IPS-11a (cell line): ENCODE data around the gene YTHDF2.
A peak's percentile ranks its signal among the peaks of the same experiment; 100 is the strongest.

ENCODE experiments used
- H3K4me3 ChIP-seq: one replicate; pipeline ENCODE4 v1.5.1; 2013; ENCODE audit warnings: low read depth, low read length, control low read depth

The YTHDF2 gene

DNA sequence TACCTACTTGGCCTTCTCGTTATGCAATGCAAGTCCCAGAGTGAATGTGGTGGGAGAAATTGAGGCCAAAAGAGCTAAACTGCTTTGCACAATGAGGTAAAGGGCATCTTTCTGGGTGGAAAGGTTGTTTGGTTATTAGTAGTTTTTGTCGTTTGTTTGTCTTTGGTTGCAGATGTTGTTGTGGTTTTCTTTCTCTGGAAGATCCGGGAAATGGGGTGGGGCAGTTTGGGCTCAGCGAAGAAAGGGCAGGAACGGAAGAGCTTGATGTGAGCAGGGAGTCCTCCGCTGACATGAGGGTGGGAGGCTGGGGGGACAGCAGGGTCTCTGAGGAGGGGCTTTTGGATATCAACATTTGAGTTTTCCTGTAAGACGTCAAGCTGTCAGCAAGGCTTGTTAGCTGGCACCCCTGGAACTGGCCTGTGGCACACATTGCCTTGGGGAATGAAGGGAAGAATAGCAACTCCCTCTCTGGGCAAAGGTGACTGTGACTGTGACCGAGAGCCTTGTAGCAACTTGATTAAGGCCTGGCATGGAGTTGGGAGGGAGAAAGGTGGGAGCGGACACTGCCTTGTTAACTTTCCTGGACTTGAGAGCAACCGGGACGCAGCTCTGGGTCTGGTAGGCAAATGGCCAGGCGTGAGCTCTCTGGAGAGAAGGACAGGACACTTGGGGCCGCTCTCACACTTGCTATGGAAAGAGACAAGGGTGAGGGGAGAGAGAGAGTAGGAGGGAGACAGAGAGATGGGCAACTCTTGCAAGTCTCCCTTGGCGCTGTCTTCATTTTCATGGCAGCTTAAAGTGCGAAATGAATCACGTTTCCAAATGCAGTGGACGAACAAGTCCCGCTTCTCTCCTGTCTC lies 59.8 kb downstream of the YTHDF2 start:
- H3K4me3 ChIP-seq, result no peak overlapping the region

DNA sequence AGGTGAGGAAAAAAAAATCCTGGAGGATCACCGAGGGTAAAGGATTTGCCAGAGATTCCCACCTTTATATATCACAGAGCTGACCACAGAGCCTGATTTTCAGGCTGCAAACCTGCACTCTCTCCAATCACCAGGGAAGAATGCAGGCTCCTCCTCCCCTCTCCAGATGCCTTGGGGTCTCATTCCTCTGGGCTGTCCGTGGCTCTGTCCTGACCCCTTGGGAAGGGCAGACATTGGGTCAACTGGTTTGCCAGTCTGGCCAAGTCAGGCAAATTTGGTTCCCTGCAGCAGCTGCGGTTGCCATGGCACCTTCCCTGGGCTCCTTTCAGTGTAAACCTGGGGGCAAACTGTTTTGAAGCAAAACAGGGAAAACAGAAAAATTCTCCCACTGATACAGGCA lies 63.6 kb downstream of the YTHDF2 start:
- H3K4me3 ChIP-seq, result no peak overlapping the region

DNA sequence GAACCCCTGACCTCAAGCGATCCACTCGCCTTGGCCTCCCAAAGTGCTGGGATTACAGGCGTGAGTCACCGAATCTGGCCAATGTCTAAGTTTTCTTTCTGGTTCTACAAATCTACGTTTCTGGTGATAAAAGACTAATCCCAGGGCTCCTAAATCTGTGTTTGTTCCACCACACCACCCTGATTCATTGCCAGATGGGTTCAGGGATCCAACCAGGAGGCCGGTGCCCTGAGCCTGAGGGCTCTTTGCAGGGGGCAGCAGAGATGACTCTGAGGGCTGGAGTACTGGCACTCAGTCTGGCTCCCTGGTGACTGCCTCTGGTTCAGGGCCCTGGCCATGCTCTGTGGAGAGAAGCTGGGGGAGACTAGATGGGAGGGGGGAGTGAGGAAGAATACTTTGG lies 64.7 kb downstream of the YTHDF2 start:
- no peak overlapping the region for H3K4me3 ChIP-seq

DNA sequence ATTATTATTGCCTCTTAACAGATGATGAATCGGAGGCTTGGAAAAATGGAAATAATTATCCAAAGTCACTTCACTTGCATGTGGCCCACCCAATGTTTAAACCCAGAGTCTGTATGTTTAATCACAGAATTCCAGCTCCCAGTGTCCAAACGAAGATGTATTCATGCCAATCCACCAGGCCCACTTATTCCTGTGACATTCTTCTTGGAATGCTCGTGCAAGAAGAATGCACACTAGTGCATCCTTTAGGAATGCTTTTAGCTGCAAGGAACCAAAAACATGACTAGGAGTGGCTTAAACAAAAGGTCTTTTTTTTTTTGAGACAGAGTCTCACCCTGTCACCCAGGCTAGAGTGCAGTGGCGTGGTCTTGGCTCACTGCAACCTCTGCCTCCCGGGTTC lies 66.3 kb downstream of the YTHDF2 start:
- H3K4me3 ChIP-seq, result no peak overlapping the region

DNA sequence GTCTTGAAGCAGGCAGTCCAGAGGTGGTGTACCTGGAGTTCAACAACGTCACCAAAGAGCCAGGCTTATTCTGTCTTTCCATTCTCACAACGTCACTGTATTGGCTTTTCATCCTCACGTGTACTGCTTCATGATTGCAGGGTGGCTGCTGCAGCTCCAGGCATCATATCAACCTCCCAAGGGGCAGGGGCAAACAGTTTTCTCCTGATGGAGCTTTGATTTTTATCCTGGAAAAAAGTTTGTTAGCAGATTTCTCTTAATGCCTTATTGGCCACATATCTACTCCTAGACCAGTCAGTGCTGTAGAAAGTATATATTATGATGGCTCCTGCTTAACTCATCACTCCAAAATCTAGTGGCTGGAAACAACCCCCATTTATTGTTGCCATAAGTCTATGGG lies 66.9 kb downstream of the YTHDF2 start:
- no peak overlapping the region for H3K4me3 ChIP-seq

DNA sequence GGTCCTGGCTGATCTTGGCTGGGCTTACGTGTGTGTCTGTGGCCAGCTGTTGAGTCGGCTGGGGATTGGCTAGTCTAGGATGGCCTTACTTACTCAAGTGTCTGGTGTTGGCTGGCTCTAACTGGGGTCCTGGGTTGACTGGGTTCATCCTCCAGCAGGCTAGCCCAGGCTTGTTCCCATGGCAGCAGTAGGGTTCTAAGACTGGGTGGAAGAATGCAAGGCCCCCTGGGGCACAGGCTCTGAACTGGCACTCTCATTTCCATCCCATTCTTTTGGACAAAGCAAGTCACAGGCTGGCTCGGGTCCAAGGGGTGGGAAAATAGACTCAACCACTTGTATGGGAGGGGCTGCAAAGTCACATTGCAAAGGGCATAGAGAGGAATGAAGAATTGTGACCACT lies 67.3 kb downstream of the YTHDF2 start:
- no peak overlapping the region for H3K4me3 ChIP-seq

DNA sequence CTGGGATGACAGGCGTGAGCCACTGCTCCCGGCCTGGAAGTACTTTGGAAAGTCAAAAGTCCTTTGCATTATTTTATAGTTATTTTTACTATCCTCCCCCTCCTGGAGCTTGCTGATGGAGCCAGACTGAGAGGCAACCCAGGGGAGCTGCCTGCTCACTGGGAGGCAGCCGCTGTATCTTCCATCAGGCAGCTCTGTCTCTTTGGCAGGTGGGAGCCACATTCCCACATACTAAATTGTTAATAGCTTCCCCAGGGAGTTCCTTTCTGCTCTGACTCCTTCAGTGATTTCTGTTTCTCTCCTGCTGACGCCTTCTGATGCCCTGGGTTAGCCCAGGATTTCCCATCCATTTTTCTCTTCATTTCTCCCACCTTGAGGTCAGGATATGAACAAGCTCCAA lies 70.3 kb downstream of the YTHDF2 start:
- no peak overlapping the region for H3K4me3 ChIP-seq

DNA sequence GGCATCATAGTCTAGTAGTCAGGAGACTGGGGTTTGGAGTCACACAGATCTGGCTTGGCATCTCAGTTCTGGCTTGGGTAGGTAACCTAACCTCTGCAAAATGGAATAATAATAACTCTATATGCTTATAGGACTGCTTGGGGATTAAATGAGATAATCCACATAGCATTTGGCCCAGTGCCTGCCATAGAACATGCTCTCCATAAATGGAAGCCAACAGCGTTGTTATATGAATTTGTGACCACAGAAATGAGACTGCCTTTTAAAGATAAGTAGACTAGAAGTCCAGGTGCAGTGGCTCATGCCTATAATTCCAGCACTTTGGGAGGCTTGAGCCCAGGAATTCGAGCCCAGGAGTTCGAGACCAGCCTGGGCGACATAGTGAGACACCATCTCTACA lies 71.2 kb downstream of the YTHDF2 start:
- H3K4me3 ChIP-seq, result no peak overlapping the region

DNA sequence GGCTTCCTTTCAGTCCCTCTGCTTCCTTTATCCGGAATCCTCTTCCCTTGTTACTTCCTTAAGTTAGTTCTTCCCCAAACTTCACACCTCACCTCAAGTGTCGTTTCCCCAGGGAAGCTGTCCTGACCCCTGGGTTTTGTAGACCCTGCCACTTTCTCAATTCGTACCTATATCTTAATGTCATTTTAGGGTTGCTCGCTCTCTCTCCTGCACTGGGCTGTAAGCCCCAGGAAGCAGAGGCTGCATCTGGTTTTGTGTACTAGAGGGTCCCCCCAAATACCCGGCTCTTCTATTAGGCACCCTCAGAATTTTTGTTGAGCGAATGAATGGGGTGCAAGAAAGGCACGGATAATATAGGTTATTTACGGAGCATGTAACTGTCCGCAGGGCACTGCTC lies 74.6 kb downstream of the YTHDF2 start:
- H3K4me3 ChIP-seq, result no peak overlapping the region

DNA sequence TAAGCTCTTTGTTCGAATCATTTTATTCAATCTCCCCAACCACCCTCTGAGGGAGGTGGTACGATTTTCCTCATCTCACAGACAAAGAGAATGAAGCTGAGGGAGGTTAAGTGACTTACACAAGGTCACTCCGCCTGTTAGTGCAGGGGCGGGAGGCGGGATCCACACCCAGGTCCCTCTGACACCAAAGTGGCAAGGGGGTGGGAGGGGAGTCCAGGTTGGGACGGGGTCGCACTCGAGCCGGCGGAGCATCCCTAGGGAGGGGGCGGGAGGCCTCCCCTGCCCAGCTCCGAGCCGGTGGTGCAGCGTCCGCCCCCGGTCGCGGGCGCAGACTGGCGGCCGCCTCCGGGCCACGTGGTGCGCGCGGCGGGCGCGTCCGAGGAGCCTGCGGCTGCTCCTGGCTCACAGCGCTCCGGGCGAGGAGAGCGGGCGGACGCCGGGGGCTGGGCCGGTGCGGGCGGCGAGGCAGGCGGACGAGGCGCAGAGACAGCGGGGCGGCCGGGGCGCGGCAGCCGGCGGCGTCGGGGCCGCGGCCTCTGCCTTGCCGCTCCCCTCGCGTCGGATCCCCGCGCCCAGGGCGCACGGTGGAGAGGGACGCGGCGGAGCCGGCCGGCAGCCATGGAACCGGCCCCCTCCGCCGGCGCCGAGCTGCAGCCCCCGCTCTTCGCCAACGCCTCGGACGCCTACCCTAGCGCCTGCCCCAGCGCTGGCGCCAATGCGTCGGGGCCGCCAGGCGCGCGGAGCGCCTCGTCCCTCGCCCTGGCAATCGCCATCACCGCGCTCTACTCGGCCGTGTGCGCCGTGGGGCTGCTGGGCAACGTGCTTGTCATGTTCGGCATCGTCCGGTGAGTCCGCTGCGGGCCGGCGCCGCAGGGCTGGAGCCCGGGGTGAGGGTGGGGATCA lies 75.3 kb downstream of the YTHDF2 start, which contains the start of gene OPRD1:
Gene OPRD1, plus strand, starts transcription at position 405 of the 903 bp plus-strand sequence. Its CDS starts 214 bp downstream, at position 619.
- peak within 1 kb of the TSS; percentile 45 for H3K4me3 ChIP-seq

DNA sequence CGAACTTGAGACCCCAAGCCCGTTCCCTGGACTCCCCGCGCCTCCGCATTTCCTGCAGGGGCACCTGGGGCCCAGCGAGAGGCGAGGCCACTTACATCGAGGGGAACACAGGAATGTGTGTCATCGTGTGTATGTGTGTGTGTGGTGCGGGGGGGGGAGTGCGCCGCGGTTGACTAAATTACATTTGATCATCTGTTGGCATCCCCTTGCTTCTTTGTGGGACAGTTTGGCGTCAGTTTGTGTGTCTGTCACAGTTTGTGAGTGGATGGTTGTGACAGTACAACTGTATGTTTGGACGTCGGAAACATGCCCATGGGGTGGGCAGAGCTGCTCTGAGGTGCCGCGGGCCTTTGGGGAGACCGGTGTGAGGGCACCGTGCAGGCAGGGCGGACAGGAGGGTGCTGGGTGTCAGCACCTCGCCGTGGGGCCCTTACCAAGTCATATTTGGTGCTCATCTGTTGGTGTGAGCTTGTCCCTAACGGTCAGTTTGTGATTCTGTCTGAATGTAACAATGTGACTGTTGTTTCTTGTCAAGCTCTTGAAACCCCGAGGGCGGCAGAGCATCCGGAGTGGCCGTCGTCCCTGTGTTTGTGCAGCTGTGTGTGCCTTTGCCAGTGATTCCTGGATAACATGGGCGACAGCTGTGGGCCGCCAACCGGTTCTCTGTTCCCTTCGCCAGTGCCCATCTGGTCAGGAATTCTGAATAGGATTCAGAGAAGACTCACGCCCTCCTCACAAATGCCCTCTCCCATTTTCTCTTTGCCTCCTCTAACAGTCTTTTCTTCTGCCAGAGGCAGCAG lies 76.1 kb downstream of the YTHDF2 start:
- peak overlapping the region; percentile 45 for H3K4me3 ChIP-seq

DNA sequence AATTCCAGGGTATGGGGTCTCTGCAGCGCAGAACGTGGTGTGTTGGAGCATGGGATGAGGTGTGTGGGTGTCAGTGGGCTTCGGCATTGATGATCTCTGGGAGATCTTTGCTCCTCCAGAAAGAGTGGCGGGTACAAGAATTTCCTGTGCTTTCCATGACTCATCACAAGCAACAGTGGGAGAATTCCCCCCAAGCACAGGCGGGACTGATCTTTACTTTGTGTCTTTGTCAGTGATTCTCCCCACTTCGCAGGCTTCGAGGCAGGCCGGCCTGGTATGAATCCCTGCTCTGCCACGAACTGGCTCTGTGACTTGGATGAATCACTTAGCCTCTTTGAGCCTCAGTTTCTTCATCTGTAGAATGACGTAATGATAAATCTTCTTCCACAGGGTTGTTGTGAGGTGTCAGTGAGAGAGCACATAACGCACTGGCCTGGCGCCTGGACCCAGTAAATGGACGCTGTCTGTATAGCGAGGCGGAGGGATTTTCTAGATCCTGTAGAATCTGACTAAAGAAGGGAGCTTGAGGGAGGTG lies 77.3 kb downstream of the YTHDF2 start:
- no peak overlapping the region for H3K4me3 ChIP-seq

DNA sequence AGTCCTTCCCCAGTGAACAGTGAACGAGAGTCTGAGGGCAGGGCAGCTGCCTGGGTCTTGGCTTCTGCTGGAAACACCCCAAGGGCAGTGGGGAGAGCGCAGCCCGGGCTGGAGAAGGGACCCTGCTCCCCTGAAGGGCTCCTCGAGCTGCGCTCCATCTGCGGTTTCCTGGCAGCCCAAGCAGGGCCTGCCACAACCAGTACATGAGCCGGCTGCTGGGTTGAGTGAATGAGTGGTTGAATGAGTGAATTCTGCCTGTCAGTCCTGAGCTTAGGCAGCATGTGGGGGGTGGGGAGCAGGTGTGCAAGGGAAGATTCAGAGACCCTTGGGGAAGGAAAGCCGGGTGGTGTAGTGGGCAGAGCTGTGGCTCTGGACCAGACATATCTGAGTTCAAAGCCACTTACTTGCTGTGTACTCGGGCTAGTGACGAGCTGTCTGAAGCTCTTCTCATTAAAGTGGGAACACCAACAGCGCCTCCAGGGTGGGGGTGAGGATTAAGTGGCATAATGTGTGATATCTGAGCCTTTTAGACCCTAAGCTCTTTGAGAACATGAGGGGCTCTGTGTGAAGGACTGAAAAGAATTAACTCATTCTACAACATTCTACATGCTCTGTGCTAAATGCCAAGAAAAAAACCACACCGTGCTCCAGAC lies 78.9 kb downstream of the YTHDF2 start:
- no peak overlapping the region for H3K4me3 ChIP-seq

DNA sequence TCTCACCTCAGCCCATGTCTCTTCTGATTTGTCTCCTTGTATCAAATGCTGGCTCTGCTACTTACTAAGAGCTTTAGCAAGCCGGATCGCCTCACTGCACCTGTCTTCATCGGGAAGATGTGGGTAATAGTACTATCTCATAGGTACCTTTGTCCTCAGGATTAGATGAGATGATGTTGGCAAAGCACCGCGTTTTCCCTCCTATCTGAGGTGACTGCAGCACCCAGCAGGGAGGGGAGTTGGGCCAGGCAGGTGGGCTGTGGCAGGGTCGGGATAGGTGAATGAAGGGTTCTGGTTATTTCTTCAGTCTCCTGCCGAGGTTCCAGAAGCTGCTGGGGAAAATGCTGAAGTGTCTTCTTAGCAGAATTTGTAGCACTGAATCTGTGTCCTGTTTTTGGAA lies 80.4 kb downstream of the YTHDF2 start:
- H3K4me3 ChIP-seq, result no peak overlapping the region

DNA sequence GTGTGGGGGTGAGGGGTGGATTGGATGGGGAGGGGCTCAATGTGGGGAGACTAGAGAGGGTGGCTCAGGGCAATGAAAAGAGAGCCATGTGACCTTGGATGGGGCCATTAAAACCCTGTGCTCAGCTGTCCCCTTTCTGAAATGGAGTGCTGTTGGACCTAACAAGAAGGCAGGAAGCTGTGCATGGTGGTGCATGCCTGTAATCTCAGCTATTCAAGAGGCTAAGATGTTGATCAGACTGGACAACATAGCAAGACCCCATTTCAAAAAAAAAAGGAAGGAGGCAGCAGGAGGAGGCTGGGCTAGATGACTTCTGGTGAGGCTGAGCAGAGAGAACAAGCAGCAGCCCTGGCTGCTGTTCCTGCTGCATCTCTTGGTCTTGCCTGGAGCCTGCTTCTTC lies 82.3 kb downstream of the YTHDF2 start:
- no peak overlapping the region for H3K4me3 ChIP-seq
